GM21515 (cell line): ENCODE data around the gene NEK4.

Experiments used
- ATAC-seq: cut with Tn5 transposase; IDR thresholded peaks from one replicate; pipeline ENCODE4 v1.9.1; 2021; ENCODE audit not compliant: unreplicated experiment

The NEK4 gene

DNA sequence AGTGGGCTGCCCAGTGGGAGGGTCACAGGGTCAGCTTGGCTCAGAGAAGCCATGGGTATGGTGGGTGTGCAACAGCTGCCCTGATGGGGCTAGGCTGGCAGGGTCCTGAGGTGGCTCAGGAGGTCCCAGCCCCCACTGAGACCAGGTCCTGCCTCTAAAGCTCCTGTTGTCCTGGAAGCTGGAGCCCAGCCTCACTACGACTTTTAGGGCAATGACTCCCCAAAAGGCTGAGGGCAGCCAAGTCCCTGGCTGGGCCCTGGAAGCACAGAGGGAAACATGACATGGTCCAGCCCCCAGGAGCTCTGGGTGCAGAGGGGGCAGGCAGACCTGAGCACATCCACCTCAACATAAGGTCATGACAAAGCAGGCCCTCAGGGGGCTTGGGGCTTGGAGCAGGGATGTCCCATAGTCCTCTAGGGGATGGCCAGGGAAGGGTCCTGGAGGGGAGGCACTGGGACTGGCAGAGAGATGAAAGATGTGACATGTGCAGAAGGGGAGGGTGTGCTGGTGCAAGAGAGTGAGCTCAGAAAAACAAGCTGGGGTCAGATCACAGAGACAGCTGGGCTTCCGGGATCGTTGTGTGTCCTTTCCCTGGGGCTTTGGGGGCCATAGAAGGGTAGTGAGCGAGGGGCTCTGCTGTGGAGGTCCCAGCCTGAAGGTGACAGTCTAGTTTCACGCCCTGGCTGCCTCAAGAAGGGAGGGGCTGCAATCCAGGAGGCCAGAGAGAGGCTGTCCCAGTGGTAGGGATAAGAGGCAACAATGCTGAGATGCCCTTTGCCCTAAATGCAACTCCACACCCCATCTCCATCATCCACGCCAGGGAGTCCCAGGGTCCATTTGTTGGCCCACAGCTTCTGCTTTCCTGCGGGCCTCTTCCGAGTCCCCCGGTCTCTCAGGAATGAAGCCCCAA lies 23.2 kb upstream of the NEK4 start:
- ATAC-seq: no peak

GRCh38 chr3:52792961-52793695 lies 22.4 kb upstream of the NEK4 start:
- no peak for ATAC-seq

DNA sequence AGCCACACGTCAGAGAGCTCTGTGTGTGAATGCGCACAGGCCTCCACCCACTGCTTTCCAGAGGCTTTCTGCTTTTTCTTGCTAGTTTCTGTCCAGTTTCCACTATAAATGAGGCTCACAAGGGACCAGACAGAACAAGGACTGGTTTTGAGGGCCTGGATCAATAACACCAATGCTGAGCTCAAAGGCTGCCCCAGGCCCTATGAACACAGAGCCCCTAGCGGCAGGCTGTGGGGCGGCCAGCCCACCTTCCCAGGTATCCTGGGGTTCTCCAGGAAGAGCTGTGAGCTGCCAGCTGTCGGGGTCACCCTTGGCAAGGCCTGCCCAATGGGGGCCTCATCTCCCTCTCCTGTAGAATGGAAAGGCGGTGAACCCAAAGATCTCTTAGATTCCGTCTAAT lies 21.7 kb upstream of the NEK4 start:
- ATAC-seq: no peak

DNA sequence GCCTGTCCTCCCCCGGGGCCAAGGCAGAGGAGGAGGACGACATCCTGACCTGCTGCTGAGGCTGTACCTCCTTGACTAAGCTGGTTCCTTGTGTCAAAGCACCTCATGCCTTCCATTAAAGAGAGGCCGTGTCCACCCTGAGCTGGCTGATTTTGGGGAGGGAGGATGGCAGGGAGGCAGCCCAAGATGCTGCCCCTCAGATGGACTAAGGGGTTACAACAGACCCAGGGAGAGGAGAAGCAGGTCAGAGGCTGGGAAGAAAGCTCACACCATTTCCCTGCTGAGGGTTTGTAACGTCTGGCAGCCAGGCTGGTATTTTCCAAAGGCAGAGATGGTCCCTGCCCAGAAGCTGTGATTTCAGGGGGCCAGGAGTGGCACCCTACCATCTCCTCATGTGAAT lies 21.2 kb upstream of the NEK4 start:
- ATAC-seq: no peak

GRCh38 chr3:52791366-52791765 lies 20.6 kb upstream of the NEK4 start:
- no peak for ATAC-seq

- ATAC-seq: no peak
Measured at GRCh38 chr3:52790741-52791140, 20.0 kb upstream of the NEK4 start.

- ATAC-seq: no peak
Measured at GRCh38 chr3:52790337-52790736, 19.6 kb upstream of the NEK4 start.

- ATAC-seq: no peak
Measured at GRCh38 chr3:52789746-52790040, 19.0 kb upstream of the NEK4 start.

DNA sequence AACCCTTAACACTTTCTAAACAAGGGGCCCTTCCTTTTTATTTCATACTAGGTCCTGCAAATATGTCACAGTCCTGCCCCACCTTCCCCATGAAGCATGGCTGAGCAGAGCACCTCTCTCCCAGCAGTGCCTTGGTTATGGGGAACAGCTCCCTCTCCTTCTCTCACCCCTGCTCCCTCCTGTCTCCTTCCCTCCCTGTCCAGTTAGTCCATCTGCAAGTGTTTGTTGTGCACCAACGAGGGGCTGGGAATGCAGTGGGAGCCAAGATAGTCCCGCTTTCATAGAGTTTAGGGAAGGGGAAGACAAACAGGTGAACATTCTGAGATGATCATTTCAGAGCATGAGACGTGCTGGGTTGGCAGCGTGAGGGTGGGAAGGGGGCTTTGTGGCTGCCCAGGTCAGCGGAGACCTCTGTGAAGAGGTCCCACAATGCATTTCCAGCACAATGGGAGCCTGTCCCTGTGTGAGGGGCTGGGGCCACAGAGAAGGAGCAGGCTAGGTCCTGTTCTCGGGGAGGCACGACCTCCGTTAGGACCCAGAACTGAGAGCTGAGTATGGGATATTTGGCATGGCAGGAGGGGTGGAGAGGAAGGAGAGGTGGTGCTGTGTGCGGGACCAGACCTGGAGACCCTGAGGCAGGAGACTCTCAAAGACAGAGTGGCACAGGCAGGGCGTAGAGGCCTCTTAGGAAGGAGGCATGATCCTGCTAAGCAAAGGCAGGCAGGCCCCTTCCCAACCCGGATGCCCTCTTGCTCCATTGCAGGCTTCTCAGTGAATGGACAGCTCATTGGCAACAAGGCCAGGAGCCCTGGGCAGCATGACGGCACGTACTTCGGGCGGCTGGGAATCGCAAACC lies 18.4 kb upstream of the NEK4 start:
- no peak for ATAC-seq

- ATAC-seq: no peak
Measured at GRCh38 chr3:52787672-52788625, 17.2 kb upstream of the NEK4 start.

DNA sequence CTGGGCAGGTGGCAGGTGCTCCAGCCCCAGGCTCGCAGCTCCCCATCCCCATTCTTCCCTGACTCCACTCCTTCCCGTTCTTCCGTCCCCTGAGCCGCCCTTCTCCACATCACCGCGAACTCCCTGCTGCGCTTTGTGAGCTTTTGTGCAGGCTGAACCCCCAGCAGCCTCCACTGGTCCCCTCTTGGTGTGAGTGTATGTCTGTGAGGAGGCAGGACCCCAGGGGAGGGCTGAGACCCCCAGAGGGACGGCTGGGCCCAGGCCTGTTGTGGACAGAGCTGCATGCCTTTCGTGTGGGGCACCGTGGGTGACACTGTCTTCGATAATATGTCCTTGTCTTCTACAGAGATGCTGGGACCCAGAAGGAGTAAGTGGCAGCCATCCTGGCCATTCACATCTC lies 16.5 kb upstream of the NEK4 start:
- ATAC-seq: no peak

DNA sequence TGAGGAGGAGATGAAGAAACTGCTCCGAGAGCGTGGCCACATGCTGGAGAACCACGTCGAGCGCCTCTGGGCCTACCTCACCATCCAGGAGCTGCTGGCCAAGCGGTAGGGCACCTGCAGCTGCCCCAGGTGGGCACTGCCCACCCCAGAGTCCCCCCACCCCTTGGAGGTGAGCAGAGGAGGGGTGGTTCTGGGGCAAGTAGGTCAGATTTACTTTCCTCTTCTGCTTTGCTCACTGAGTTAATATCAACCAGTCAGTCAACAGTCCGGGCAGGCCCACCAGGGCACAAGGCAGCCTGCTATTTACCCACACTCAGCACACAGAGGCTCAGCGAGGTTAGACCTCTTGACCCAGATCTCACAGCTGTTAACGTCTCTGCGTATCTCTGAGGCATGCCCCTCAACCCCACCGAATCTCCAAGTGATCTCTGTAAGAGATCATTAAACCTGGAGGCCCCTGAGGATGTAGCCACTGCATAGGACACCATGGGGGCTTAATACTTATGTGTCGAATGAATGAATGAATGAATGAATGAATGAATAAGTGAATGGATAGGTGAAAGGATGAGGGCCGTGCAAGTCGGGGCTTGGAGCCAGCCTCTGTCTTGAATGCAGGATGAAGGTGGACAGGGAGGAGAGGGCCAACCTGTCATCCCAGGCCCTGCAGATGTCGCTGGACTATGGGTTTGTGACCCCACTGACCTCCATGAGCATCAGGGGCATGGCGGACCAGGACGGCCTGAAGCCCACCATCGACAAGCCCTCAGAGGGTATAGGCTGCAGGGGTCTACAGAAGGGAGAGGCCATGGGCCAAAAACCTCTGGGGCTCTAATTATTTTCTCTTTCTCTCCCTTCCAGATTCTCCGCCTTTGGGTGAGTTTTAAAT lies 15.8 kb upstream of the NEK4 start:
- ATAC-seq: no peak

- no peak for ATAC-seq
Measured at GRCh38 chr3:52784931-52785590, 14.3 kb upstream of the NEK4 start.

DNA sequence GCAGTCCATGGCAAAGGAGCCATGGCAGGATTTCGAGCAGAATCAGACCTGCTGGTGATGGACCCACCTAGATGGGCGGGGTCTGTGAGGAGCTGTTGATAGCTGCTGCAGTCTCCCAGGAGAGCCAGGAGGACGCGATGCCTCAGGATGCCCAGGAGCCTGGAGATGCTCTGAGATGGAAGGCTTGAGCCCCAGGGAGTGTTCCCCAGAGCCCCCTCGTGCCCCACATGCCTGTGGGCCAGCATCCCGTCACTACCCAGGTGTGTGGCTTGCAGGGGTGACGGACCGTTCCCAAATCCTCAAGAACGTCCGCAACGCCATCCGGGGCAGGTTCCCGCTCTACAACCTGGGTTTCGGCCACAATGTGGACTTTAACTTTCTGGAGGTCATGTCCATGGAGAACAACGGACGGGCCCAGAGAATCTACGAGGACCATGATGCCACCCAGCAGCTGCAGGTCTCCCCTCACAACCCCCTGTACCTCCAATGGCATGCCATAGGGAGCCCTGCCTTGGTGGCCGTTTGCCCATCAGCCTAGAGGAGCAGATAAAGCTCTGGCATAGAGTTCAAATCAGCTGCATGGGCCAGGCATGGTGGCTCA lies 13.4 kb upstream of the NEK4 start:
- ATAC-seq: no peak

- ATAC-seq: no peak
Measured at GRCh38 chr3:52783211-52783555, 12.4 kb upstream of the NEK4 start.

DNA sequence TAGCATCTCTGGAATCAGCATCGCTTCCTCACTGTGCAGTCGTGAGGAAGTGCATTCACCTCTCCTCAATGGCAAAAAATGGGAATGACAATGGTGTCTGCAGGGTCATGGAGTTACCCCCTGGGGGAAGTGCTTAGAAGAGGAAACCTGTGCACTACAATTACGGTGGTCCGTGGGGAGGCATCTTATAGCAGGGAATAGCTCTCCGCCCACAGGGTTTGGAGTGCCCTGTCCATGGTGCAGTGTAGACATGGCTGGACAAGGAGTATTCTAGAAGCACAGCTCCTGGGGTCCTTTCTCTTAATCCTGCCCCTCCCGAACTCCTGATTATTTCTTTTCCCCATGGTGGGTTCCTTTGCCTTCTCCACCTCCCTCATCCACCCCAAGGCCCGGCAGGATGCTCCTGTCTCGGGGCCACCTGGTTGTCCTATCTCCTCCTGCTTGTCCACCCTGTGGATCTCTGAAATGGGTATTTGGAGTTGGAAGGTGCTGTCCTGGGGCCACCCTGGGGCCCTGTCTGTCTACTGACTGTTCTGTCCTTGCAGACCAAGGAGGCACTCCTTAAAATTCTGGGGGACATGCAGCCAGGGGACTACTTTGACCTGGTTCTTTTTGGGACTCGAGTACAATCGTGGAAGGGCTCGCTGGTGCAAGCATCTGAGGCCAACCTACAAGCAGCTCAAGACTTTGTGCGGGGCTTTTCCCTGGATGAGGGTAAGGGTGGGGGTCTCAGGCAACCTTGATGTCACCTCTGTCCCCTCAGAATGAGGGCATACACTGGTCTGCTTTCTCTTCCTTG lies 11.9 kb upstream of the NEK4 start:
- ATAC-seq: no peak

- no peak for ATAC-seq
Measured at GRCh38 chr3:52781741-52782140, 11.0 kb upstream of the NEK4 start.
